SK-N-SH (cell line): ENCODE results near the gene PLVAP. TPM values are rescaled to one million over a fixed set of nuclear protein-coding genes. Genes with fewer than 3 reads are reported as not detected.
A peak's percentile ranks its signal among the peaks of the same experiment; 100 is the strongest.

Experiments
- CTCF ChIA-PET: fragments of 300-600, 350-600 bp; formaldehyde crosslinking; extraction: SDS; loops from one replicate; lab custom pipeline; 2021; lab: Yijun Ruan, JAX
- POLR2A ChIA-PET: fragments of 350-600 bp; sonication (Branson Sonifier 250); formaldehyde crosslinking; extraction: SDS; loops from one replicate; lab custom pipeline; 2020; ENCODE audit warnings: antibody characterized with exemption, inconsistent platforms; lab: Yijun Ruan, JAX
- DNase-seq: peaks from one replicate; pipeline ENCODE4 v3.0.0; 2012
- H2AFZ ChIP-seq: fragments of 200-600 bp; sonication (generic); 2 replicates; pipeline ENCODE4 v1.8.1; 2016; ENCODE audit warnings: antibody characterized with exemption, mild to moderate bottlenecking, low read depth
- H3F3A ChIP-seq: fragments of 200-600 bp; sonication (generic); replicated peaks from 2 replicates; pipeline ENCODE3; 2016; ENCODE audit warnings: antibody characterized with exemption, mild to moderate bottlenecking; ENCODE audit not compliant: insufficient read depth
- H3K27ac ChIP-seq, 2 experiments: fragments of 200-500 bp in 1 of 2; fragments of 200-600 bp in 1 of 2; sonication (Bioruptor generic) in 1 of 2; sonication (generic), shearing (Covaris generic) in 1 of 2; 2 replicates each; pipeline versions ENCODE4 v1.5.1 to v1.6.1; 2014 to 2016; ENCODE audit warnings: low read depth in 2 of 2, inconsistent platforms in 1 of 2, low read length in 1 of 2, mild to moderate bottlenecking in 1 of 2, mixed read lengths in 1 of 2
- H3K27me3 ChIP-seq: fragments of 200-600 bp; sonication (generic), shearing (Covaris generic); 2 replicates; pipeline ENCODE4 v1.6.1; 2016; ENCODE audit warnings: mixed run types; ENCODE audit not compliant: insufficient read depth
- H3K36me3 ChIP-seq, 2 experiments: fragments of 200-500 bp in 1 of 2; fragments of 200-600 bp in 1 of 2; sonication (Bioruptor generic) in 1 of 2; sonication (generic) in 1 of 2; replicated peaks in 1 of 2; 2 replicates each; pipeline versions ENCODE3 to v1.5.1; 2014 to 2016; ENCODE audit warnings: low read length in 1 of 2, mild to moderate bottlenecking in 1 of 2; ENCODE audit not compliant: insufficient read depth in 2 of 2, control insufficient read depth in 1 of 2
- H3K4me1 ChIP-seq, 2 experiments: fragments of 200-500 bp in 1 of 2; fragments of 200-600 bp in 1 of 2; sonication (Bioruptor generic) in 1 of 2; sonication (generic), shearing (Covaris generic) in 1 of 2; 2 replicates each; pipeline versions ENCODE4 v1.5.1 to v1.6.1; 2014 to 2016; ENCODE audit warnings: low read depth in 1 of 2, low read length in 1 of 2, mixed run types in 1 of 2; ENCODE audit not compliant: insufficient read depth in 2 of 2, control insufficient read depth in 1 of 2
- H3K4me2 ChIP-seq: fragments of 200-600 bp; sonication (generic), shearing (Covaris generic); 2 replicates; pipeline ENCODE4 v1.6.1; 2017; ENCODE audit warnings: mixed run types
- H3K4me3 ChIP-seq, 2 experiments: fragments of 200-500 bp in 1 of 2; fragments of 200-600 bp in 1 of 2; sonication (Bioruptor generic) in 1 of 2; sonication (generic), shearing (Covaris generic) in 1 of 2; 2 replicates each; pipeline versions ENCODE4 v1.5.1 to v1.8.1; 2014 to 2016; ENCODE audit warnings: low read depth in 2 of 2, inconsistent platforms in 1 of 2, low read length in 1 of 2, mild to moderate bottlenecking in 1 of 2, mixed read lengths in 1 of 2, moderate library complexity in 1 of 2
- H3K79me2 ChIP-seq: fragments of 200-600 bp; sonication (generic); 2 replicates; pipeline ENCODE4 v1.8.1; 2017; ENCODE audit warnings: mild to moderate bottlenecking; ENCODE audit not compliant: insufficient read depth
- H3K9ac ChIP-seq: fragments of 200-600 bp; sonication (generic); 2 replicates; pipeline ENCODE4 v1.6.1; 2017; ENCODE audit warnings: mixed run types
- H3K9me2 ChIP-seq: fragments of 200-600 bp; sonication (generic); 2 replicates; pipeline ENCODE4 v1.6.1; 2017; ENCODE audit warnings: mixed run types
- H3K9me3 ChIP-seq: fragments of 200-600 bp; sonication (generic); 2 replicates; pipeline ENCODE4 v1.6.1; 2017; ENCODE audit warnings: mixed run types, mild to moderate bottlenecking, moderate library complexity
- H4K20me1 ChIP-seq: fragments of 200-600 bp; sonication (generic); 2 replicates; pipeline ENCODE4 v1.6.1; 2017; ENCODE audit warnings: mild to moderate bottlenecking, mixed run types; ENCODE audit not compliant: insufficient read depth
- CHD2 ChIP-seq: fragments of 150-350 bp; IDR thresholded peaks from 2 replicates; pipeline ENCODE4 v1.6.1; 2018; ENCODE audit warnings: low read length; ENCODE audit not compliant: partially characterized antibody
- EP300 ChIP-seq, 2 experiments: IDR thresholded peaks; 2 replicates each; pipeline versions ENCODE4 v1.4.0 to v1.6.1; 2012; ENCODE audit warnings: borderline replicate concordance in 1 of 2, low read depth in 1 of 2, low read length in 1 of 2
- FOXM1 ChIP-seq: IDR thresholded peaks from 2 replicates; pipeline ENCODE4 v1.4.0; 2012; ENCODE audit warnings: low read depth, mild to moderate bottlenecking
- IRF3 ChIP-seq: fragments of 150-350 bp; IDR thresholded peaks from 2 replicates; pipeline ENCODE4 v1.6.1; 2016; ENCODE audit warnings: mild to moderate bottlenecking, low read depth, low read length
- JUND ChIP-seq: IDR thresholded peaks from 2 replicates; pipeline ENCODE4 v1.4.0; 2012
- MEF2A ChIP-seq: IDR thresholded peaks from 2 replicates; pipeline ENCODE4 v1.4.0; 2012; ENCODE audit warnings: low read depth, borderline replicate concordance
- NRF1 ChIP-seq: IDR thresholded peaks from 2 replicates; pipeline ENCODE4 v1.6.1; 2012; ENCODE audit warnings: low read depth, mild to moderate bottlenecking, low read length
- RAD21 ChIP-seq: IDR thresholded peaks from 2 replicates; pipeline ENCODE4 v1.6.1; 2012; ENCODE audit warnings: mild to moderate bottlenecking, low read length
- TAF1 ChIP-seq: IDR thresholded peaks from 2 replicates; pipeline ENCODE4 v1.6.1; 2012; ENCODE audit warnings: low read depth, mild to moderate bottlenecking, low read length, moderate library complexity, borderline replicate concordance
- TCF12 ChIP-seq: IDR thresholded peaks from 2 replicates; pipeline ENCODE4 v1.4.0; 2012
- TEAD4 ChIP-seq: IDR thresholded peaks from 2 replicates; pipeline ENCODE4 v1.4.0; 2012; ENCODE audit warnings: mild to moderate bottlenecking, borderline replicate concordance; ENCODE audit not compliant: insufficient read depth
- YY1 ChIP-seq: IDR thresholded peaks from 2 replicates; pipeline ENCODE4 v1.4.0; 2012; ENCODE audit warnings: low read depth, mild to moderate bottlenecking
- WGBS: methylation state at CpG from one replicate; pipeline ENCODE4 v1.1.6; 2017; ENCODE audit warnings: low lambda C conversion rate; 5-methylcytosine and 5-hydroxymethylcytosine counted together
- polyA plus RNA-seq, 3 experiments: library from polyadenylated mRNA; depleted of rRNA; stranded (reverse); fragments of >200 nt; gene quantifications; 2 replicates each; pipeline ENCODE4 v1.2.3, GENCODE V29; 2012

The PLVAP gene
- polyA plus RNA-seq, 1 of the 3 experiments (the other 2 are of a cell fraction): not detected

DNA sequence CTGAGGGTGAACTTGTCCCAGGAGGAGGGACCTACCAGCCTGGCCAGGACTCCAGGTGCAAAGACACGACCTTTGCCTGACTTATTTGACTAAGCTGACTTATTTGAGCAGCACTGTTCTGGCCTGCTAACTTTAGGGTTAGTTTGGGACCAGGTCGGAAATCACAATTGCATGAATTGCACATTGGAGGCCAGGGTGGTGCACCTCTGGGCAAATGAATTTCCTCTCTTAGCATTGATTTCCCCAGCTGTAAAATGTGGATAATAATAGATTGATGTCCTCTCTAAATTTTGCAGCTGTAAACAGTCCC, 29.7 kb upstream of the PLVAP start:
- H3K4me1 ChIP-seq: peaks cover 0 to 23% of the 10 kb centered on the region in 2 experiments; a peak in 1 of 4 replicates
- no peak overlapping the region for H3K4me2 ChIP-seq
- 72% methylated on average over 2 of the region's 2 CpGs for WGBS
- H3K4me3 ChIP-seq: no peak overlapping the region
- POLR2A ChIA-PET: no interaction called here
- no peaks in the 10 kb centered on the region for H3K9me2 ChIP-seq
- H3K27me3 ChIP-seq: no peaks in the 10 kb centered on the region
- no peak for DNase-seq
- no peaks in the 10 kb centered on the region for H3K9me3 ChIP-seq
- H3K79me2 ChIP-seq: no peaks in the 10 kb centered on the region
- H2AFZ ChIP-seq: no peak overlapping the region
- no peak overlapping the region for H3K27ac ChIP-seq
- no peaks in the 10 kb centered on the region for H3F3A ChIP-seq
- CTCF ChIA-PET: interaction anchor here (0.6 to 1.2 kb wide), 3 partner anchors 15 to 59 kb away, joined by 3 to 5 read pairs (median 3); no protein-coding TSS in a partner anchor
- no peak overlapping the region for H3K9ac ChIP-seq
- no peaks in the 10 kb centered on the region for H3K36me3 ChIP-seq
- TF ChIP-seq EP300 (IDR thresholded peaks at IDR 0.05; ENCODE audit: borderline replicate concordance in 1 of 2, low read depth in 1 of 2, low read length in 1 of 2): no peak
- no peak for TF ChIP-seq TAF1
- no peaks in the 10 kb centered on the region for H4K20me1 ChIP-seq

GRCh38 chr19:17406046-17406886, 29.1 kb upstream of the PLVAP start:
- no peaks in the 10 kb centered on the region for H3K27me3 ChIP-seq
- no peaks in the 10 kb centered on the region for H4K20me1 ChIP-seq
- H3K4me1 ChIP-seq: peaks cover 0 to 23% of the 10 kb centered on the region in 2 experiments; a peak in 1 of 4 replicates
- no peaks in the 10 kb centered on the region for H3K9me2 ChIP-seq
- DNase-seq: peak; percentile 10
- TF ChIP-seq TEAD4 (no peak), YY1 (no peak), RAD21 (no peak), TCF12 (no peak), JUND (no peak), IRF3 (no peak), CHD2 (no peak), FOXM1 (no peak), NRF1 (no peak), MEF2A (no peak)
- TF ChIP-seq, all 33 proteins: peak for 0
- POLR2A ChIA-PET: no interaction called here
- Histone ChIP-seq H3K4me3 (no peak overlapping the region), H3K36me3 (no peaks in the 10 kb centered on the region), H3K27ac (peak overlapping the region in 1 of 2 experiments; percentile 9; a peak in 1 of 4 replicates), H2AFZ (no peak overlapping the region; the same call in 1 of the 2 replicates), H3K4me2 (no peak overlapping the region), H3K9me3 (no peaks in the 10 kb centered on the region), H3F3A (no peaks in the 10 kb centered on the region), H3K9ac (no peak overlapping the region), H3K79me2 (no peaks in the 10 kb centered on the region)
- 90% methylated on average over 10 of the region's 10 CpGs for WGBS
- CTCF ChIA-PET: interaction anchor here (0.6 to 1.5 kb wide), 4 partner anchors 14 to 20 kb away, joined by 3 to 8 read pairs (median 4); no protein-coding TSS in a partner anchor
